Thyroid gland (tissue), 4 donors: ENCODE results near the gene POU2F2.

ENCODE experiments used
- POLR2A ChIP-seq, 2 donors: fragments of 450-650 bp; IDR thresholded peaks; one replicate each; pipeline ENCODE4 v1.6.1; 2017; ENCODE audit warnings: antibody characterized with exemption in 2 of 2, mild to moderate bottlenecking in 2 of 2, moderate library complexity in 1 of 2
- TF ChIP-seq, protein P1 (sequence below), 6 experiments: fragments of 200-600 bp in 3 of 6; fragments of 450-650 bp in 3 of 6; sonication (generic) in 3 of 6; IDR thresholded peaks; one replicate each; pipeline ENCODE4 v1.5.1; 2016 to 2019; ENCODE audit warnings: antibody characterized with exemption in 6 of 6, mild to moderate bottlenecking in 2 of 6, inconsistent platforms in 1 of 6, moderate library complexity in 1 of 6

DNA sequence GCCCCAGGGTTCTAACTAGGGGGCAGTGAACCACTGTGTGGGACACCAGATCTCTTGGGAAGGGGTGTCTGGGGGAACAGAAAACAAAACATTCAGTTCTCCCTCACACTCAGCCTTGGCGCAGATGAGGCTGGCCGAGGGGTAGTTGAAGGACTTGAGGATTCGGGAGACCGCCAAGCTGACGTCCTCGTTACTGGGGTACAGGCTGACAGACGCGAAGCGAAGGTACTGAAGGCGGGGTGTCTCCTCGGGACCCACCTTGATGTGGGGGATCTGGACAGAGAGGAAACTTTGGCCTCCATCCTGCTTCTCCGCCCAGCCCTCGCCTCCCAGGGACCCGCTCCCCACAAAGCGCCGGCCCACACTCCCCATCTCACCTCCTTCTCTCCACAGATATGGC, 69.9 kb downstream of the POU2F2 start:
- TF ChIP-seq, protein P1, sequence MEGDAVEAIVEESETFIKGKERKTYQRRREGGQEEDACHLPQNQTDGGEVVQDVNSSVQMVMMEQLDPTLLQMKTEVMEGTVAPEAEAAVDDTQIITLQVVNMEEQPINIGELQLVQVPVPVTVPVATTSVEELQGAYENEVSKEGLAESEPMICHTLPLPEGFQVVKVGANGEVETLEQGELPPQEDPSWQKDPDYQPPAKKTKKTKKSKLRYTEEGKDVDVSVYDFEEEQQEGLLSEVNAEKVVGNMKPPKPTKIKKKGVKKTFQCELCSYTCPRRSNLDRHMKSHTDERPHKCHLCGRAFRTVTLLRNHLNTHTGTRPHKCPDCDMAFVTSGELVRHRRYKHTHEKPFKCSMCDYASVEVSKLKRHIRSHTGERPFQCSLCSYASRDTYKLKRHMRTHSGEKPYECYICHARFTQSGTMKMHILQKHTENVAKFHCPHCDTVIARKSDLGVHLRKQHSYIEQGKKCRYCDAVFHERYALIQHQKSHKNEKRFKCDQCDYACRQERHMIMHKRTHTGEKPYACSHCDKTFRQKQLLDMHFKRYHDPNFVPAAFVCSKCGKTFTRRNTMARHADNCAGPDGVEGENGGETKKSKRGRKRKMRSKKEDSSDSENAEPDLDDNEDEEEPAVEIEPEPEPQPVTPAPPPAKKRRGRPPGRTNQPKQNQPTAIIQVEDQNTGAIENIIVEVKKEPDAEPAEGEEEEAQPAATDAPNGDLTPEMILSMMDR (IDR thresholded peaks at IDR 0.05) = no peak
- no peak for TF ChIP-seq POLR2A (IDR thresholded peaks at IDR 0.05)
